ENCODE data around the gene PDE9A. TPM values are rescaled to one million over a fixed set of nuclear protein-coding genes. Genes with fewer than 3 reads are reported as not detected.

Gene PDE9A
- total RNA-seq, 2 experiments from 2014 or later = 4.7 to 6.1 TPM

DNA sequence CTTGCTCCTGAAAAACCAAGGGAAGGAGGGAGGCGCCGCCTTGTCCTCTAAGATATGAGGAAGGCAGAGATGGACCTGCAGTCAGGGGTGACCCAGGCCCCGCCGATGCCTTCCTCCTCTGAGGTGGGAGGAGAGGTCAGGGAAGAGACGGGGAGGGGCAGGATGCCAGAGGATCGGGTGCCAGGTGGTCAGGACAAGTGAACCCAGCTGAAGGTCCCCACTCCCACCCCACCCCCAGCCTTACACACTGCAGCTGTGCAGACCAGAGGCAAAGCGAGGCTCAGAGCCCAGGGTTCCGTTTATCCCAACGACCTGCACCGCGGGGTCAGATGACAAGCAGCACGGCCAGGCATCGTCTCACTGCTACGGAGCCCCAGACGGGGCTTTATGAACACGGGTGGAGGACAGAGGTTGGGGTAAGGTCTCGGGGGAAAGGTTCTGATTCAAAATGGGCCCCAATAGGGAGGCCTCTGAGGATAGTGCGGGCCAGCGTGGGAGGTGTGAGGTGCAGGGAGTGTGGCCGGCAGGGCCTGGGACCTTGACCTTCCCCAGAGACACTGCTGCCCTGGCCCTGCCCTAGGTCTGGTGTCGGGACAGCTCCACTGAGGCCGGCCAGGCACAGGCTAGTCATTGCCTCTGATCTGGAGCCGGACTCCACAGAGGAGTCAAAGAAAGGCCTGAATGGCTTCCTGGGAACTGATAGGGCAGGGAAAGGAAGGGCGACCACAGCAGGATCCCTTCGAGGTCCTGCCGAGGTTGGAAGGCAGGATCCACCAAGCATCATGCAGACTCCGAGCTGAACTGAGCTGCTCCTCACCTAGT is 113.5 kb downstream of the PDE9A start:
- H3K36me3 Mint-ChIP-seq (ENCODE audit: low read depth) = peaks cover 5% of the 10 kb centered on the region
- no peaks in the 10 kb centered on the region for H3K27me3 Mint-ChIP-seq
- no peak for DNase-seq
- H3K9me3 Mint-ChIP-seq = no peaks in the 10 kb centered on the region
- POLR2A ChIA-PET = no interaction called here
- H3K27ac Mint-ChIP-seq = no peak overlapping the region
- CTCF ChIA-PET = interaction anchor here (0.8 to 0.9 kb wide), 2 partner anchors 15 to 32 kb away, joined by 3 read pairs; no protein-coding TSS in a partner anchor
- no peak overlapping the region for H3K4me3 Mint-ChIP-seq
- peaks cover 5% of the 10 kb centered on the region for H3K4me1 Mint-ChIP-seq

DNA sequence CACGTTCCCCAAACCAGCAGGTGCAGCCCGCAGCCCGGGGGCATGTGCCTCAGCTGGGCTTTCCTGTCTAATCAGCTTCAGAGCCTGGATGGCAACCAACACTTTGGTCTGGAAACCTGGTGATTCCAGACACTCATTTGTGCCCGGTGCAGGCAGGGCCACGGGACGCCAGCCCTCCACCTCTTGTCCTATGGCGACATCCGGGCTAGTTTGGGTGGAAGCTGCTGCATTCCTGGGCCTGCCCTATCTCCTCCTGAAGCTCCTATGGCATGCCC is 114.1 kb downstream of the PDE9A start:
- POLR2A ChIA-PET = no interaction called here
- no peak overlapping the region for H3K4me3 Mint-ChIP-seq
- DNase-seq = no peak
- peaks cover 5% of the 10 kb centered on the region for H3K4me1 Mint-ChIP-seq
- no peak overlapping the region for H3K27ac Mint-ChIP-seq
- CTCF ChIA-PET = interaction anchor here (0.8 to 1.1 kb wide), 3 partner anchors 15 to 33 kb away, joined by 3 read pairs; no protein-coding TSS in a partner anchor
- no peaks in the 10 kb centered on the region for H3K9me3 Mint-ChIP-seq
- H3K36me3 Mint-ChIP-seq (ENCODE audit: low read depth) = peaks cover 5% of the 10 kb centered on the region
- H3K27me3 Mint-ChIP-seq = no peaks in the 10 kb centered on the region

DNA sequence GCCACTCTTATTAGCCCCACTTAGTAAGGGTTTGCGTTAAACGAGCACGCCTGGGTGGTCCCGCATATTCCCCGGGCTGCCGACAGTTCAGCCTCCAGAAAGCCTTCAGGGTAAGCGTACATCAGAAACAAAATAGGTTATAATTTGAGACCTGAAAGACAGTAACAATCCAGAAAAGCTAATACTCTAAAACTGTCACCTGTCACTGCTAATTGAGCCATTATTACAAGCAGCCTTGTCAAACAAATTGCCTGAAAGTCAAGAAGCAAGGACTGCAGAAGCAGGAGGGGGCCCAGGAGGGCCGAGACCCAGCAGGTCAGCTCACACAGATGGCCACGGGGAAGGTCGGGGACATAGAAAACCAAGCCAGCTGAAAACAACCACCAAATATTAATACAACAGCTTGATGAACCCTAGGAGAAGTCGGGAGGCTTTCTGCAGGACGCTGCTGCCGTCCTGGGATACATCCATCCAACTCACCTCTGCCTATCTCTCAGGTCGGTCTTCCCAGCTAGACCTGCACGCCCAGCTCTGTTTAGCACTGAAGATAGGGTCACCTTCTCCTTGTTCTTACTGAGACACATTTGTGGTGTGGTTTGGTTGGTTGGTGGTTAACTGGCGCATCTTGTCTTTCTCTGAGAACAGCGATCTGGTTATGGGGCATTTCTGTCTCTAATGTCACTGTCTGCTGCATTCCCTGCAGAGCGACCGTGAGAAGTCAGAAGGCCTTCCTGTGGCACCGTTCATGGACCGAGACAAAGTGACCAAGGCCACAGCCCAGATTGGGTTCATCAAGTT is 115.1 kb downstream of the PDE9A start:
- Mint-ChIP-seq H3K27ac (no peak overlapping the region), H3K36me3 (ENCODE audit: low read depth) (peaks cover 5% of the 10 kb centered on the region), H3K4me3 (no peak overlapping the region), H3K27me3 (no peaks in the 10 kb centered on the region), H3K4me1 (peaks cover 5% of the 10 kb centered on the region), H3K9me3 (no peaks in the 10 kb centered on the region)
- no peak for DNase-seq
- CTCF ChIA-PET = interaction anchor here (1.1 kb wide), 1 partner anchor 21 kb away, joined by 3 read pairs; no protein-coding TSS in a partner anchor
- POLR2A ChIA-PET = no interaction called here

DNA sequence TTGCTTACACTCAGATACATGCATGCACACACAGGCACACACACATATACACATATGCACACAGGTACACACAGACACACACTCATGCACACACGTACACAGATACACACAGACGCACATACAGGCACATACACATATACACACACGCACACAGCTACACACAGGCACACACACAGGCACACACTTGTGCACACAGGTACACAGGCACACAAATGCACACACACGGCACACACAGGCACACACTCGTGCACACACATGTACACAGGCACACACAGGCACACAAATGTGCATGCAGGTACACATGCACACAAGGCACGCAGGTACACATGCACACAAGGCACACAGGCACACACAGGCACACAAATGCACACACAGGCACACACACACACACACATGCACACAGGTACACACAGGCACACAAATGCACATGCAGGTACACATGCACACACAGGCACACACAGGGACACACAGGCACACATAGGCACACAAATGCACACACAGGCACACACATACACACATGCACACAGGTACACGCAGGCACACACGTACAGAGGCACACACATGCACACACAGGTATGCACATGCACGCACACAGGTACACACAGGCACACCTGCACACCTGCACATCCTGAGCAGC is 115.9 kb downstream of the PDE9A start:
- CTCF ChIA-PET = no interaction called here
- peaks cover 5% of the 10 kb centered on the region for H3K4me1 Mint-ChIP-seq
- no peaks in the 10 kb centered on the region for H3K9me3 Mint-ChIP-seq
- POLR2A ChIA-PET = no interaction called here
- H3K27ac Mint-ChIP-seq = no peak overlapping the region
- H3K4me3 Mint-ChIP-seq = no peak overlapping the region
- H3K27me3 Mint-ChIP-seq = no peaks in the 10 kb centered on the region
- H3K36me3 Mint-ChIP-seq (ENCODE audit: low read depth) = peaks cover 5% of the 10 kb centered on the region
- no peak for DNase-seq

DNA sequence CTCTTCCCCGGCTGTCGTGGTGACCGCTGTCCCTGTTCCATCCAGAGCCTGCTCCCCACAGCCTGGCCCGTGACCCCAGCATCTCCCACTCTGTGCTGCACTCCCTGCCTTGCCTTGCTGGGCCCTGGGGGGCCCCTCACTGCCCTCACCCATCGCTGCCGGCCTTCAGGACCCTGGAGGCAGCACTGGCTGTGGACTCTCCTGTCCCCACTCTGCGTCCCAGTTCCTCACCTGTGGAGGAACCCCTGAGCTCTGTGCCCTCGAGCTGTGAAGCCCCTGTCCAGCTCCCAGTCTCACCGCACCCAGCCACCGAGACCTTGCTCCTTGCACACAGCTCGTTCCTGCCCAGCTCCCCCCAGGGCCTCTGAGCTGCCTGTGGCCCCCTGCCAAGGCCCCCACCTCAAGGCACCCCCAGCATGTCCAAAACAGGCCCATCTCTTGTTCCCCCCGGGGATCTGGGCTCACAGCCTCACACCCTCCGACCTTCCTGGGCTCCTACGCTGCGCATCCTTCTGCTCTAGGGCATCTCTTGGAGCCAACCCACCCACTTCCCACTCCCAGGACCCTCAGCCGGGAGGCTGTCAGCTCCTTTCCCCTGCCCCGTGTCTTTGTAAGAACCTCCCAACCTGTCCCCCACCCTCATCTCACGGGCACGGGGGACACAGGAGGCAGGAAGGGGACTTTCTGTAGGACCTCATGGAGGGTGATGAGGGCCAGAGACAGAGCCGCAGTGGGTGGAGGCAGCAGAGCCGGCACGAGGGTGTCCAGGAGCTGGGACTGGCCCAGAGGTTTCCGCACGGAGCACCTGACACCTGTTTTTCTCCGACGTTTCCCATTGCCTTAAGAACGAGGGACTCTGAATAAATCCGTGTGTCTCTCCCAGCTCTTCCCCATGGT is 116.6 kb downstream of the PDE9A start:
- Mint-ChIP-seq H3K27ac (no peak overlapping the region), H3K36me3 (ENCODE audit: low read depth) (peaks cover 5% of the 10 kb centered on the region), H3K9me3 (no peaks in the 10 kb centered on the region), H3K4me3 (no peak overlapping the region), H3K27me3 (no peaks in the 10 kb centered on the region), H3K4me1 (peaks cover 5% of the 10 kb centered on the region)
- no peak for DNase-seq
- ChIA-PET CTCF (no interaction called here), POLR2A (no interaction called here)

DNA sequence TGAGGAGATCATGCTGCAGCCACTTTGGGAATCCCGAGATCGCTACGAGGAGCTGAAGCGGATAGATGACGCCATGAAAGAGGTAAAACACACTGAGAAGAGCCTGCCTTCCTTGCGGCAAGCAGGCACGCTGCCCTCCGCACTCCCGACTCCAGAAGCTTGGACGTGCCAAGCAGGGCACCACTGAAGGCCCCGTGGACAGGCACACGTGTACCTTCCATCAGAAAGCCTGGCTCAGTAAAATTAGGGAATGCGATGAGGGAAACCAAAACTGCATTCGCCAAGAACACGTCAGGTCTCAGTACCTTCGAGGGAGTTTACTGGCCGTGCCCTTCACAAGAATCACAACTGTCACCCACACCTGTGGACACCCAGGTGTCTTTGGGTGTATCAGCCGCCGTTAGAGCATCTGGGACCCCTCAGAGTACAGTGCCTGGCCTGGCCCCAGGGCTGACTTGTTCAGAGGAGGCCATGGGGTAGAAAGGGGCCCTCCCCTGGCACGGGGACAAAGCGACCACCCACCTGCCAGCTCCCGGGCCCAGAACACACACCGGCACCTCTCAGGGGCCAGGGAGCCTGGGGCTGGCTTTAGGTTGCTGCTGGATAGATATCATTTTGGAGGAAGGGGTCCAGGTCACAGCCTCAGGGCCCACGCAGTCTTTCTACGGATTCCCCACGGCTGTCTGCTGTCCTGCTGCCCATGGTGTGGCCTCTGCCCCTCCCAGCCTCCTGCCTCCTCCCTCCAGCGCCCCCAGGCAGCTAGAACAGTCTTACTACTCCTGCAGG is 117.5 kb downstream of the PDE9A start:
- no peak for DNase-seq
- H3K4me3 Mint-ChIP-seq = no peak overlapping the region
- H3K27me3 Mint-ChIP-seq = no peaks in the 10 kb centered on the region
- no peaks in the 10 kb centered on the region for H3K9me3 Mint-ChIP-seq
- CTCF ChIA-PET = no interaction called here
- POLR2A ChIA-PET = no interaction called here
- H3K27ac Mint-ChIP-seq = no peak overlapping the region
- peaks cover 5% of the 10 kb centered on the region for H3K4me1 Mint-ChIP-seq
- H3K36me3 Mint-ChIP-seq (ENCODE audit: low read depth) = peaks cover 5% of the 10 kb centered on the region

DNA sequence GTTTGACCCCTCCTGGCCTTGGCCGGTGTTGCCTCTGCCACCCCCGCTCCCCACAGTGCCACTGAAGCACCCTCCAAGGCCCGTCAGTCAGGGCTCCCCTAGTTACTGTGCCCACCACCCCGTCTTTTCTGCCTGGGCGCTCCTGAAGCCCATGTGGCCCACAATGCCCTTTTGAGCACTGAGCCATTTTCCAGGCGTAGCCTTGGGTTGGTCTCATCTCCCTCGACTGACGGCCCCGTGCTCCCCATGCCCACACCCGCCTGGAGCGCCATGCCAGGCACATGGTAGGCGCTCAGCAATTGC is 118.0 kb downstream of the PDE9A start:
- Mint-ChIP-seq H3K27me3 (no peaks in the 10 kb centered on the region), H3K4me3 (no peak overlapping the region), H3K27ac (no peak overlapping the region), H3K36me3 (ENCODE audit: low read depth) (peaks cover 5% of the 10 kb centered on the region), H3K9me3 (no peaks in the 10 kb centered on the region), H3K4me1 (peaks cover 6% of the 10 kb centered on the region)
- ChIA-PET CTCF (no interaction called here), POLR2A (no interaction called here)
- DNase-seq = no peak

DNA sequence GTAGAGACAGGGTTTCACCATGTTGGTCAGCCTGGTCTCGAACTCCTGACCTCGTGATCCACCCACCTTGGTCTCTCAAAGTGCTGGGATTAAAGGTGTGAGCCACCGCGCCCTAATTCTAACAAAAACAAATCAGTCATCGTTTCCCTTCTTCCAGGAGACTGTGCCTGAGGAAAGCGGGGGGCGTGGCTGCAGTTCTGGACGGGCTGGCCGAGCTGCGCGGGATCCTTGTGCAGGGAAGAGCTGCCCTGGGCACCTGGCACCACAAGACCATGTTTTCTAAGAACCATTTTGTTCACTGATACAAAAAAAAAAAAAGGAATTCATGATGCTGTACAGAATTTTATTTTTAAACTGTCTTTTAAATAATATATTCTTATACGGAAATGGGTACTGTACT is 121.7 kb downstream of the PDE9A start:
- CTCF ChIA-PET = no interaction called here
- no peak for DNase-seq
- no peak overlapping the region for H3K4me3 Mint-ChIP-seq
- H3K36me3 Mint-ChIP-seq (ENCODE audit: low read depth) = no peaks in the 10 kb centered on the region
- no peaks in the 10 kb centered on the region for H3K9me3 Mint-ChIP-seq
- no peak overlapping the region for H3K27ac Mint-ChIP-seq
- H3K27me3 Mint-ChIP-seq = peaks cover 5% of the 10 kb centered on the region
- POLR2A ChIA-PET = no interaction called here
- H3K4me1 Mint-ChIP-seq = peaks cover 3% of the 10 kb centered on the region

DNA sequence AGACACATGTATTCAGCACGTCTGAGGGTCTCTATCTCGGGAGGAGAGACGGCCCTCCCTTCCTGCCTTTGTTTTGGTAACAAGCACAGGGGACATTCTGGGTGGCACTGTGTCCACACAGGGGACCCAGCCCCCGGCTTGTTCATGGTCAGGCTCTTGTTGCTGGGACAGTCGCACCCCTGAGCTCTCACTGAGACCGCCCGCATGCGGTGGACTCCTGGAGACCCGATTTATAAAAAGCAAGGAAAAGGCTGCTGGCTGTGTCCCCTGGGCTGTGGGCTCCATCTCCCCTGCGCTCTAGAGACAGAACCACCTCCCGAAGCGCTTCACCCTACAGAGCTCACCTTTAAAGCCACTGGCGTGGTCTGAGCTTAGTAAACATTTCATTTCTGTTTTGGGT is 122.5 kb downstream of the PDE9A start:
- Mint-ChIP-seq H3K4me3 (no peak overlapping the region), H3K27ac (no peak overlapping the region), H3K36me3 (ENCODE audit: low read depth) (no peaks in the 10 kb centered on the region), H3K4me1 (peaks cover 5% of the 10 kb centered on the region), H3K9me3 (no peaks in the 10 kb centered on the region), H3K27me3 (peaks cover 12% of the 10 kb centered on the region)
- ChIA-PET CTCF (no interaction called here), POLR2A (no interaction called here)
- DNase-seq = no peak

DNA sequence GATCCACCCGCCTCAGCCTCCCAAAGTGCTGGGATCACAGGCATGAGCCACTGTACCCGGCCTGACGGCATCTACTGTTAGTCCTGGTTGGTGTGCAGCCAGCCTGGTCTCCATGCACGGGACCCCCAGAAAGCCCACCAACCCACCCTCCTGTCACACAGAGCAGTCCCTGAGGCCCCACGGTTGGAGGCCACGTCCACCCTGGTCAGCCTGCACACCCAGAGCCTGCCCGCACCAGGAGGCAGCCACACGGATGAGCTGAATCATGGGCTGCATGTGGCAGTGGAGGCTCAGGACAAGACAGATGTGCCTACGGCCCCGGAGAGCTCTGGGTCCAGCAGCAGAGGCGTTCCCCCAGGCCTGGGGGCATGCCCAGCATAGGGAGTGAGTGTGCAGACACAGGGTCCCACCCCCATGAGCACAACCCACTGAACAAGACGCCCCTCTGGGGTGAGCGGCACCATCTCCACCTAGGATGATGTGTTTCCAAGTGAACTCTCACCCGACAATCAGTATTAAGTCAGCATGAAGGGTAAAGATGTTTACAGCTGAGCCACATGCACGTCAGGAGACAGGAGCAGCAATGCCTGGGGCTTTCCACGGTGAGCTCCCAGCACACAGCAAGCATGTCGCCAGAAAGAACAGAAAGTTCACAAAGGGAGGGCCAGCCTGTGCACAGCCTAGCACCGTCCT is 123.8 kb downstream of the PDE9A start:
- ChIA-PET CTCF (no interaction called here), POLR2A (no interaction called here)
- no peak overlapping the region for H3K4me3 Mint-ChIP-seq
- no peaks in the 10 kb centered on the region for H3K36me3 Mint-ChIP-seq (ENCODE audit: low read depth)
- H3K27ac Mint-ChIP-seq = no peak overlapping the region
- no peaks in the 10 kb centered on the region for H3K9me3 Mint-ChIP-seq
- peaks cover 15% of the 10 kb centered on the region for H3K4me1 Mint-ChIP-seq
- DNase-seq = no peak
- peaks cover 22% of the 10 kb centered on the region for H3K27me3 Mint-ChIP-seq

DNA sequence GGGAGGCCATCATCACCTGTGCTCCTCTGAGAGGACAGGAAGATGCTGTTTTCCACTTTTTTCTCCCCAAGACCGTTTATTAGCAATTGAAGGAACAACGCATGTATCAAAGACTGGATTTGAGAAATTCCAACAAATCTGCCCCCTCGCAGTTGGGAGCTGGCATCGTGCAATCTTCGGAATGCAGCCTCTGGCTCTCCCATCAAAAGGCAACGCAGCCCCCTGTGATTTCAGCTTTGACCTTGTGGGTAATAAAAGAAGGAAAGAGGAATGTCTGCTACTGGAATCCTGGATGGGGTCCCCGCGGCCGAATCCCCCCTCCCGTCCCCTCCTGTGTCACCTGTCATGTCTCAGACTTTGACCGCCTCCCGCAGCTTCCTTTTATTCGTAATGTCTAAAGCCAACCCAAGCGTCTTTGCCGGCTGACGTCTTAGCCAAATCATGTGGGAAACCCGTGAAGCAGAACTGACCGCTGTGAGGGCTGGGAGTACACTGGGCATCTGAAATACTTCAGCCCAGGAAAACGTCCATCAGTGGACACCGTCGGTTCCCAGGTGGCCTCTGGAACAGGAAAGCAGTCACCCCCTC is 124.4 kb downstream of the PDE9A start:
- Mint-ChIP-seq H3K9me3 (no peaks in the 10 kb centered on the region), H3K27ac (no peak overlapping the region), H3K4me1 (peaks cover 22% of the 10 kb centered on the region), H3K4me3 (no peak overlapping the region), H3K36me3 (ENCODE audit: low read depth) (no peaks in the 10 kb centered on the region), H3K27me3 (peaks cover 29% of the 10 kb centered on the region)
- ChIA-PET POLR2A (no interaction called here), CTCF (interaction anchor here (0.7 kb wide), 1 partner anchor 1230 kb away, joined by 3 read pairs; no protein-coding TSS in a partner anchor)
- DNase-seq = no peak

Measured in activated CD4-positive, alpha-beta T cell treated with anti-CD3 and anti-CD28 coated beads, Interleukin-2, amount 10 ng/mL, durations not matched to agents 7 days and 5 days (primary cell).